GM18870 (cell line): ENCODE results near the gene RASA4.
A peak's percentile ranks its signal among the peaks of the same experiment; 100 is the strongest.
"Not testable (repeated sequence)": the region's sequence is repeated elsewhere in the genome, so short reads cannot be mapped to it uniquely, and the experiment has no call there.

Experiments
- ATAC-seq: cut with Tn5 transposase; IDR thresholded peaks from one replicate; pipeline ENCODE4 v1.9.1; 2021; ENCODE audit warnings: moderate library complexity; ENCODE audit not compliant: unreplicated experiment

RASA4 gene

DNA sequence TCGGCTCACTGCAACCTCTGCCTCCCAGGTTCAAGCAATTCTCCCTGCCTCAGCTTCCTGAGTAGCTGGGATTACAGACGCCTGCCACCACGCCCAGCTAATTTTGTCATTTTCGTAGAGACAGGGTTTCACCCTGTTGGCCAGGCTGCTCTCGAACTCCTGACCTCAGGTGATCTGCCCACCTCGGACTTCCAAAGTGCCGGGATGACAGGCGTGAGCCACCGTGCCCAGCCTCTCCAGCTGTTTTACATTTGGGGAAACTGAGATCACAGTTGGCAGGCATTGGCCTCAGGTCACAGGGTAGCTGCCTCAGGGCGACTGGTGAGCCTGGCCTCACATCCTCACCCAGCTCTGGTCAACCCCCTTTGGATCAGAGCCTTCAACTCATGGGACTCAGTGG lies 6.8 kb downstream of the RASA4 start:
- not testable (repeated sequence) for ATAC-seq

DNA sequence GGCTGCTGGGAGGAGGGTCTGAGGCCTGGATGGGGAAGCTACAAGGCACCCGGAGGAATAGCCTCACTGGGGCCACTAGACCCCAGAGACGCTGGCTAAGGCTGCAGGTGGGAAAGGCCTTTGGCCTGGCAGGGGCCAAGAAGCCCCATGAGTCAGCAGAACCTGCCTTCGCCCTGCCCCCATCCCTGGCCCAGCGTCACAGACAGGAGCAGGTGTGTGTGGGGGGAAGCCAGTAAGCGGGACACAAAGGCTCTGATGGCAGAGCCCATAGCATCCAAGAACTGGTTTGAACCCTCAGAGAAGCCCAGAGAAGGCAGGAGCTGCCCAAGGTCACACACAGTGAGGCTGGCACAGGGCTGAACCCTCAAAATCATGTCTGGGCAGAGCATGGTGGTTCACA lies 9.7 kb downstream of the RASA4 start:
- ATAC-seq = not testable (repeated sequence)

DNA sequence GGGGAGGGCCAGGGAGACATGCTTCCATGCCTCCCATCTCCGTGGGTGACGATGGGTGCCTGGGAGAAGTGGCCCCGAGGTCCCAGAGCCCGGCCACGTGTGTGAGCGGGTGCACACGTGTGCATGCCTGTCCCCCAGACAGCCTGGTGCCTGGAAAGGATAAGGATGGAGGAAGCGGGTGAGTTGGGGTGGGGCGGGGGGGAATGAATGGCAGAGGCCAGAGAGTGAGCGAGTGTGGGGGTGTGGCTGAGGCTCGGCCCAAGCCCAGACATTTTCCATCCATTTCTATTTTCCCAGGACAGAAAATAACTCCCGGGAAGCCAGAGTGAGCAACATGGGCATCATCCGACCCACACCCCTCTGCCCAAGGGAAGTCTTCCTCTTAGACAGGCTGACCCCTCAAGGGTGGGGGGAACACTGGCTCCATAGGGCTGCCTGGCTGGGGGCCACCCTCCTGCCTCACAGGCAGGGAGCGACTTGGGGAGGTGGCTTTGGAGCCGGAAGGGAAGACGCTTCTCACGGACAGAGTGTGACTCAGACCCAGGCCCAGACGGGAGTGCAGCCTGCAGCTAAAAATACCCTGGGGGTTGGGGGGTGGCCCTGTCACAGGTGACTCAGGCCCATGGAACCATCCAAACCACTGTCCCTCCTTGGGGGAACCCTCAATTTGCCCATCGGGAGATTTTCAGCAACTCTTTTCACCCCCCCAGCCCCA lies 12.0 kb downstream of the RASA4 start:
- not testable (repeated sequence) for ATAC-seq

- ATAC-seq = not testable (repeated sequence)
Observed at GRCh38 chr7:102602317-102602716, 14.2 kb downstream of the RASA4 start.

- not testable (repeated sequence) for ATAC-seq
Observed at GRCh38 chr7:102599699-102600098, 16.9 kb downstream of the RASA4 start.

DNA sequence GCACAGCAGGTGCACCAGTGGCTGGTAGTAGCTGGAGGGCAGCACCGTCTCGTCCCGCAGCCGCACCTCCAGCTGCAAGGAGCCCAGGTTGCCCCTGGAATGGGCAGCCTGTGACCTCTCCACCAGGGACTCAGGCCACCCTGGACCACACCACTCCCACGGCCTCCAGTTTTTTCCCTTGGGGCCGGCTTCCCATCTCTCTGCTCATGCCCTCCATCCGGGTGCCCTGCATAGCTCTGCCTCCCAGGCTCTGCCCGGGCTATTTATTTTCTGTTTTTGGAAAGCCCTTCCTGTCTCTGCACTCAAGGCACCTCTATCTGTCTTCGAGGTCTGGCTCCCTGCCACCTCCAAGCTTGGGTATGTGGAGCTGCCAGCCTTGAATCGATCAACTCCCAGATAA lies 20.5 kb downstream of the RASA4 start:
- not testable (repeated sequence) for ATAC-seq

GRCh38 chr7:102593637-102594334 lies 22.8 kb downstream of the RASA4 start:
- ATAC-seq = not testable (repeated sequence)

- not testable (repeated sequence) for ATAC-seq
Observed at GRCh38 chr7:102592477-102593019, 24.0 kb downstream of the RASA4 start.

DNA sequence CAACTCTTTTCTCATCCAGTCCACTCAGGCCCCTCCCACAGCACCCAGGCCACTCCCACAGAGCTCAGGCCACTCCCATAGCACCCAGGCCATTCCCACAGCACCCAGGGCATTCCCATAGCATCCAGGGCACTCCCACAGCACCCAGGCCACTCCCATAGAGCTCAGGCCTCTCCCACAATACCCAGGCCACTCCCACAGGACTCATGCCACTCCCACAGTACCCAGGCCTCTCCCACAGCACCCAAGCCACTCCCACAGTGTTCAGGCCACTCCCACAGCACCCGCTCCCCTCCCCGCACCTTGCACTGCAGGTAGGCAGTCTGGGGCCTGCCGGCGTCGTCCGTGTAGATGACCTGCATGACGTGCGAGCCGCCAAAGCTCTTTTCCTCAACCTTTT lies 26.7 kb downstream of the RASA4 start:
- ATAC-seq = not testable (repeated sequence)

- not testable (repeated sequence) for ATAC-seq
Observed at GRCh38 chr7:102583495-102583894, 33.1 kb downstream of the RASA4 start.

DNA sequence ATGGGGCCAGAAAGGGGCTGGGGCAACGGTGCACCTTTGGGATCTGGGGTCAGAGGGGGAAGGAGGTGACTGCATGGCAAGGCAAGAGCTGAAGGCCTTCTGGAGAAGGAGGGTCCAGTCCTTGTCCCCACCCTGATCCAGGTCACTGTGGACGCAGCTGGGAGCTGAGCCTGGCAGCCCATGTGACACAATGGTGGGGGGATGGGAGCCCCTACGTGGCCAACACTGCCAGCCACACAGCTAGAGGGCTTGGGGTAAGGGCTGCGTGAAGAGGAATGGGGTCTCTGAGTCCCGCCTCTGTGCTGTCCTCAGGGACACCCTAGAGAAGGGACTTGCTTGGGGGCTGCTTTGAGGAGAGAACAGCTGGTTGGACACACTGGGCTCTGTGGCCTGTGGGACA lies 34.8 kb downstream of the RASA4 start:
- not testable (repeated sequence) for ATAC-seq

DNA sequence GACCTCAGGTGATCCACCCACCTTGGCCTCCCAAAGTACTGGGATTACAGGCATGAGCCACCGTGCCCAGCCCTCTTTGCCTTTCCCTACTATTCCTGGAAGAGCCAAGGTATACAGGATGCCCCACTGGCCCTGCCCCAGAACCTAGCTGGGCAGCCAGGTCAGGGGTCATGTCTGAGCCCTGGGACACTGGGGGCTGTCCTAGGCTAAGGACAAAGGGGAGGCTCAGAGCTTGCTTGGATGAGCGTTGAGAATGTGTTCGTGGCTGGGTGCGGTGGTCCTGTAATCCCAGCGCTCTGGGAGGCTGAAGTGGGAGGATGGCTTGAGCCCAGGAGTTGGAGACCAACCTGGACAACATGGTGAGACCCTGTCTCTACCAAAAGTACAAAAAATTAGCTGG lies 38.1 kb downstream of the RASA4 start:
- not testable (repeated sequence) for ATAC-seq

- not testable (repeated sequence) for ATAC-seq
Observed at GRCh38 chr7:102577315-102578240, 39.0 kb downstream of the RASA4 start.

DNA sequence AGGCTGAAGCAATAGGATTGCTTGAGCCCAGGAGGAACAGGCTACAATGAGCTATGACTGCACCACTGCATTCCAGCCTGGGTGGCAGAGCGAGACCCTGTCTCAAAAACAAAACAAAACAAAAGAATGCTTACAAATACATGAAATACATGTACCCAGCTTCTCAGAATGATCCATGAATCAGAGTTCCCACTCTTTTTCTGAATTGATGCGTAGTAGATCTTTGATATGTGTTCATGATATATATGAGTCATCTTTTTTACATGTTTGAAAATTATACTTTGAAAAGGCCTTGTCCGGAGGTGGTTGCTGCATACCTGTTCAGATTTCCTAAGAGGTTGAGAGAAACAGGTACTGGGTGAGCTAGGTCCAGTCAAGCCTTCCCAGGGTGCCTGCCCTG lies 40.2 kb downstream of the RASA4 start:
- not testable (repeated sequence) for ATAC-seq

DNA sequence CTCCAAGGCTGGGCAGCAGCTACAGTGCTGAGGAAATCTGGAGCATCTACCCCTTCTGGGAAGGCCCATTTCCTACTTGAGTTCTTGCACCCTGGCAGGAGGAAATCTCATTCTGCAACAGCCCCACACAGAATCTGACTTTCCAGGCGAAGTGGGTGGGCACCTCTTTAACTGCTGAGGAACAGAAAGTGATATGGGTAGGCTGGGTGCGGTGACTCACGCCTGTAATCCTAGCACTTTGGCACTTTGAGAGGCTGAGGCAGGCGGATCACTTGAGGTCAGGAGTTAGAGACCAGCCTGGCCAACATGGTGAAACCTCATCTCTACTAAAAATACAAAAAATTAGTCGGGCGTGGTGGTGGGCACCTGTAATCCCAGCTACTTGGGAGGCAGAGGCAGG lies 41.9 kb downstream of the RASA4 start:
- not testable (repeated sequence) for ATAC-seq

- ATAC-seq = peak; percentile 88
Observed at GRCh38 chr7:102572261-102573239, 44.0 kb downstream of the RASA4 start, which contains the start of gene POLR2J3. Gene POLR2J3, minus strand, starts transcription at chr7:102572583. Its CDS starts 62 bp downstream, at chr7:102572521.

- not testable (repeated sequence) for ATAC-seq
Observed at GRCh38 chr7:102568620-102569019, 47.9 kb downstream of the RASA4 start.

DNA sequence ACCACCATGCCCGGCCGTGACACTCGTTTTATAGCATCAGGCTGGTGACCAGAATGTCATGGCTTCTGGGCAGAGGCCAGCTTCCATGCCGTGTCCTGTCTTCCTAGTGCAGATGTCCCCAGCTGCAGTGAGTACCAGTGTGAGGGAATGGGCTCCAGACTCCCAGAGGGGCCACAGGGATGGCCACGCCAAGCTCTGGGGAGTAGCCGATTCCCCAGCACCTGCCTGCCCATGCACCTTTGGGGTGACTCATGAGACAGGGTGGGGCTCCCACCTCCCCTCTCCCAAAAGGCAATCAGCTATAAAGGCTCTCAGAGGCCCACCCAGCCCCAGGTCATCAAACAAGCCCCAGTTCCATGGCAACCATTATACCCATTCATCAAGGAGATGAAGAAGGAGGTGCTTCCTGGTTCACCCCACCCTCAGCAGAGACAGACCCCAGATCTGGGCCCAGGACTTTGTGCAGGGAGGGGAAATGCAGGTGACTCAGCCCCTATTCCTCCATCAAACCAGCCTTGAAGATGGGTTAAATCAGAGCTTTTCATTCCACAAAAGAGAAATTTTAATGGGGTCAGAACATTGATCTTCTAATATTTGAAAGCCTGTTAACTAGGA lies 65.6 kb downstream of the RASA4 start, which contains the start of gene SPDYE2:
Gene SPDYE2, plus strand, starts transcription at position 419 of the 615 bp plus-strand sequence. CDS start 2,030 bp downstream, outside the sequence.
- not testable (repeated sequence) for ATAC-seq

GRCh38 chr7:102546353-102546752 lies 70.2 kb downstream of the RASA4 start:
- peak; percentile 78 for ATAC-seq
